Measurements from ENCODE around the gene LZTS2.

DNA sequence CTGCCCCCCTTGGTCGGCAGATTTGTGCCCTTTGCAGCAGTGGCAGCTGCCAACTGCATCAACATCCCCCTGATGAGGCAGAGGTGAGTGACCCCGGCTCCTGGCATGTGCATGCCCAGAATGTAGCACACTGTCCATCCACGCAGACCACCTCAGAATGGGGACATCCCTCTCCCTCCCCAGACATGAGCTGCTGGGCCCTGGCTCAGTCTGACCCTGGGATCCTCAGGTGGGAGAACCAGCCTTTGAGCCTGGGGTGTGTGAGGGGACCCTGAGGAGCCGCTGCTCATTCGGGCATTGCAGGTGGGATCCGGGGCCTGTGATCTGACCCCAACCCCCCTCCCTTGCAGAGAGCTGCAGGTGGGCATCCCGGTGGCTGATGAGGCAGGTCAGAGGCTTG, 37.1 kb downstream of the LZTS2 start:
- TF ChIP-seq, protein P1, sequence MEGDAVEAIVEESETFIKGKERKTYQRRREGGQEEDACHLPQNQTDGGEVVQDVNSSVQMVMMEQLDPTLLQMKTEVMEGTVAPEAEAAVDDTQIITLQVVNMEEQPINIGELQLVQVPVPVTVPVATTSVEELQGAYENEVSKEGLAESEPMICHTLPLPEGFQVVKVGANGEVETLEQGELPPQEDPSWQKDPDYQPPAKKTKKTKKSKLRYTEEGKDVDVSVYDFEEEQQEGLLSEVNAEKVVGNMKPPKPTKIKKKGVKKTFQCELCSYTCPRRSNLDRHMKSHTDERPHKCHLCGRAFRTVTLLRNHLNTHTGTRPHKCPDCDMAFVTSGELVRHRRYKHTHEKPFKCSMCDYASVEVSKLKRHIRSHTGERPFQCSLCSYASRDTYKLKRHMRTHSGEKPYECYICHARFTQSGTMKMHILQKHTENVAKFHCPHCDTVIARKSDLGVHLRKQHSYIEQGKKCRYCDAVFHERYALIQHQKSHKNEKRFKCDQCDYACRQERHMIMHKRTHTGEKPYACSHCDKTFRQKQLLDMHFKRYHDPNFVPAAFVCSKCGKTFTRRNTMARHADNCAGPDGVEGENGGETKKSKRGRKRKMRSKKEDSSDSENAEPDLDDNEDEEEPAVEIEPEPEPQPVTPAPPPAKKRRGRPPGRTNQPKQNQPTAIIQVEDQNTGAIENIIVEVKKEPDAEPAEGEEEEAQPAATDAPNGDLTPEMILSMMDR (conservative IDR thresholded peaks at IDR 0.05 in 1 of 2, IDR thresholded peaks at IDR 0.05 in 1 of 2; ENCODE audit: extremely low read depth in 1 of 2, insufficient read depth in 1 of 2, low read depth in 1 of 2, low read length in 2 of 2): no peak
- TF ChIP-seq EZH2 (IDR thresholded peaks at IDR 0.05; ENCODE audit: borderline replicate concordance, low read length): no peak
